ENCODE data around the gene RPS2.
A peak's percentile ranks its signal among the peaks of the same experiment; 100 is the strongest.
"Not testable (repeated sequence)": the region's sequence is repeated elsewhere in the genome, so short reads cannot be mapped to it uniquely, and the experiment has no call there.

Gene RPS2

GRCh38 chr16:1968146-1968953 is 3.7 kb upstream of the RPS2 start:
- Histone ChIP-seq H3K79me2 (ENCODE audit: low read length) (peaks cover 65% of the 10 kb centered on the region), H3K27ac (ENCODE audit: low read length) (no peak overlapping the region), H2AFZ (ENCODE audit: low read depth, low read length) (no peak overlapping the region), H3K9me3 (ENCODE audit: insufficient read depth, low read length) (no peaks in the 10 kb centered on the region), H3K4me2 (ENCODE audit: low read length) (no peak overlapping the region), H3K36me3 (replicated peaks; ENCODE audit: low read depth, low read length) (peaks cover 12% of the 10 kb centered on the region), H3K27me3 (ENCODE audit: low read depth, low read length) (no peaks in the 10 kb centered on the region), H3K4me1 (ENCODE audit: low read length) (peaks cover 19% of the 10 kb centered on the region), H3K9ac (ENCODE audit: low read length) (no peak overlapping the region), H4K20me1 (ENCODE audit: insufficient read depth, low read length) (peaks cover 8% of the 10 kb centered on the region), H3K4me3 (ENCODE audit: low read length) (no peak overlapping the region)
- no peak for TF ChIP-seq EZH2phosphoT487 (IDR thresholded peaks at IDR 0.05; ENCODE audit: low read depth)
- no peak for TF ChIP-seq CTCF (IDR thresholded peaks at IDR 0.05; ENCODE audit: low read depth, low read length)

GRCh38 chr16:1966460-1966859 is 1.8 kb upstream of the RPS2 start, which contains the start of gene RNF151:
Gene RNF151, plus strand, starts transcription at chr16:1966856. Its CDS starts 26 bp downstream, at chr16:1966882.
- no peak for TF ChIP-seq CTCF (IDR thresholded peaks at IDR 0.05; ENCODE audit: low read depth, low read length)
- TF ChIP-seq EZH2phosphoT487 (IDR thresholded peaks at IDR 0.05; ENCODE audit: low read depth) = no peak
- H4K20me1 ChIP-seq (ENCODE audit: insufficient read depth, low read length) = peaks cover 26% of the 10 kb centered on the region
- H3K9ac ChIP-seq (ENCODE audit: low read length) = peak within 1 kb of the TSS; percentile 92
- peak within 1 kb of the TSS; percentile 100 for H3K4me3 ChIP-seq (ENCODE audit: low read length)
- no peaks in the 10 kb centered on the region for H3K27me3 ChIP-seq (ENCODE audit: low read depth, low read length)
- peaks cover 27% of the 10 kb centered on the region for H3K36me3 ChIP-seq (replicated peaks; ENCODE audit: low read depth, low read length)
- H3K79me2 ChIP-seq (ENCODE audit: low read length) = peaks cover 66% of the 10 kb centered on the region
- H3K4me1 ChIP-seq (ENCODE audit: low read length) = peaks cover 31% of the 10 kb centered on the region
- H3K27ac ChIP-seq (ENCODE audit: low read length) = peak within 1 kb of the TSS; percentile 68
- no peak within 1 kb of the TSS for H2AFZ ChIP-seq (ENCODE audit: low read depth, low read length)
- no peaks in the 10 kb centered on the region for H3K9me3 ChIP-seq (ENCODE audit: insufficient read depth, low read length)
- H3K4me2 ChIP-seq (ENCODE audit: low read length) = peak within 1 kb of the TSS; percentile 96

- Histone ChIP-seq H3K27ac (ENCODE audit: low read length) (peak overlapping the region; percentile 68), H3K4me3 (ENCODE audit: low read length) (peak overlapping the region; percentile 100), H3K9me3 (ENCODE audit: insufficient read depth, low read length) (no peaks in the 10 kb centered on the region), H3K9ac (ENCODE audit: low read length) (peak overlapping the region; percentile 92), H3K27me3 (ENCODE audit: low read depth, low read length) (no peaks in the 10 kb centered on the region), H3K36me3 (replicated peaks; ENCODE audit: low read depth, low read length) (peaks cover 27% of the 10 kb centered on the region), H3K4me1 (ENCODE audit: low read length) (peaks cover 34% of the 10 kb centered on the region), H3K79me2 (ENCODE audit: low read length) (peaks cover 64% of the 10 kb centered on the region), H3K4me2 (ENCODE audit: low read length) (peak overlapping the region; percentile 96), H2AFZ (ENCODE audit: low read depth, low read length) (no peak overlapping the region), H4K20me1 (ENCODE audit: insufficient read depth, low read length) (peaks cover 31% of the 10 kb centered on the region)
- TF ChIP-seq CTCF (IDR thresholded peaks at IDR 0.05; ENCODE audit: low read depth, low read length) (no peak), EZH2phosphoT487 (IDR thresholded peaks at IDR 0.05; ENCODE audit: low read depth) (no peak)
Observed at GRCh38 chr16:1965396-1966001, 873 bp upstream of the RPS2 start.

- H3K4me3 ChIP-seq (ENCODE audit: low read length) = peak overlapping the region; percentile 100
- no peaks in the 10 kb centered on the region for H3K27me3 ChIP-seq (ENCODE audit: low read depth, low read length)
- H3K27ac ChIP-seq (ENCODE audit: low read length) = peak overlapping the region; percentile 81
- no peaks in the 10 kb centered on the region for H3K9me3 ChIP-seq (ENCODE audit: insufficient read depth, low read length)
- peak overlapping the region; percentile 85 for H3K4me2 ChIP-seq (ENCODE audit: low read length)
- H2AFZ ChIP-seq (ENCODE audit: low read depth, low read length) = no peak overlapping the region
- TF ChIP-seq CTCF (IDR thresholded peaks at IDR 0.05; ENCODE audit: low read depth, low read length) (peak; percentile 27; the same call in 1 of the 2 replicates), EZH2phosphoT487 (IDR thresholded peaks at IDR 0.05; ENCODE audit: low read depth) (no peak)
- peaks cover 75% of the 10 kb centered on the region for H3K79me2 ChIP-seq (ENCODE audit: low read length)
- peaks cover 37% of the 10 kb centered on the region for H3K4me1 ChIP-seq (ENCODE audit: low read length)
- peak overlapping the region; percentile 99 for H3K9ac ChIP-seq (ENCODE audit: low read length)
- peaks cover 27% of the 10 kb centered on the region for H3K36me3 ChIP-seq (replicated peaks; ENCODE audit: low read depth, low read length)
- peaks cover 32% of the 10 kb centered on the region for H4K20me1 ChIP-seq (ENCODE audit: insufficient read depth, low read length)
Observed at GRCh38 chr16:1963806-1964505, 670 bp downstream of the RPS2 start.

GRCh38 chr16:1962161-1963153 is 2.2 kb downstream of the RPS2 start:
- peaks cover 32% of the 10 kb centered on the region for H4K20me1 ChIP-seq (ENCODE audit: insufficient read depth, low read length)
- peaks cover 39% of the 10 kb centered on the region for H3K4me1 ChIP-seq (ENCODE audit: low read length)
- not testable (repeated sequence) for H3K27me3 ChIP-seq (ENCODE audit: low read depth, low read length); H3K9me3 ChIP-seq (ENCODE audit: insufficient read depth, low read length); H2AFZ ChIP-seq (ENCODE audit: low read depth, low read length)
- H3K27ac ChIP-seq (ENCODE audit: low read length) = peak overlapping the region; percentile 81
- H3K36me3 ChIP-seq (replicated peaks; ENCODE audit: low read depth, low read length) = peaks cover 27% of the 10 kb centered on the region
- H3K79me2 ChIP-seq (ENCODE audit: low read length) = peaks cover 75% of the 10 kb centered on the region
- H3K4me3 ChIP-seq (ENCODE audit: low read length) = peak overlapping the region; percentile 100
- peak overlapping the region; percentile 99 for H3K9ac ChIP-seq (ENCODE audit: low read length)
- peak overlapping the region; percentile 85 for H3K4me2 ChIP-seq (ENCODE audit: low read length)
